Ishikawa (cell line): ENCODE measurements around the gene GALNT14.

ENCODE experiments used
- CREB1 ChIP-seq: IDR thresholded peaks from 2 replicates; pipeline ENCODE4 v1.6.1; 2012; ENCODE audit warnings: low read depth
- RAD21 ChIP-seq: IDR thresholded peaks from 2 replicates; pipeline ENCODE4 v1.6.1; 2012; ENCODE audit warnings: low read depth
- TAF1 ChIP-seq: IDR thresholded peaks from 2 replicates; pipeline ENCODE4 v1.6.1; 2012; ENCODE audit warnings: low read depth, mild to moderate bottlenecking
- TEAD4 ChIP-seq: IDR thresholded peaks from 2 replicates; pipeline ENCODE4 v1.6.1; 2012

DNA sequence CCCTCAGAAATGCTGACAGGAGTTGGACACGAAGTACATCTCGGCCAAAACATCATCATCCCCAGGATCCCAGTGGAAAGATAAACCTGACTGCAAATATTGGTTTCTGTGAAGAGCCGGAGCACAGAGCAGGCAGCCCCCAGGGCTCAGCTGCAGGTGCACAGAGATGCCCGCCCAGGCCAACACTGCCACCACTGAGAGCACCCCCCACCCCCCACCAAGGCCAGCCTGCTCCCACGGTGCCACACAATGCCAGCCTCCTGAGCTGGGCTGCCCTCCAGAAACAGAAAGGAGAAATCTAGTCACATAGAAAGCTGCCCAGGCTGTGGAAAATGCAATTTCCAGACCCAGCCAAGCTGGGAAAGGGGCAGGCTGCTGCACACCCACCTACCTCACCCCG, 71.7 kb downstream of the GALNT14 start:
- TF ChIP-seq TAF1 (no peak), RAD21 (no peak), CREB1 (no peak), TEAD4 (no peak)
